Measurements from ENCODE around the gene BCL11A.
A peak's percentile ranks its signal among the peaks of the same experiment; 100 is the strongest.

BCL11A gene

DNA sequence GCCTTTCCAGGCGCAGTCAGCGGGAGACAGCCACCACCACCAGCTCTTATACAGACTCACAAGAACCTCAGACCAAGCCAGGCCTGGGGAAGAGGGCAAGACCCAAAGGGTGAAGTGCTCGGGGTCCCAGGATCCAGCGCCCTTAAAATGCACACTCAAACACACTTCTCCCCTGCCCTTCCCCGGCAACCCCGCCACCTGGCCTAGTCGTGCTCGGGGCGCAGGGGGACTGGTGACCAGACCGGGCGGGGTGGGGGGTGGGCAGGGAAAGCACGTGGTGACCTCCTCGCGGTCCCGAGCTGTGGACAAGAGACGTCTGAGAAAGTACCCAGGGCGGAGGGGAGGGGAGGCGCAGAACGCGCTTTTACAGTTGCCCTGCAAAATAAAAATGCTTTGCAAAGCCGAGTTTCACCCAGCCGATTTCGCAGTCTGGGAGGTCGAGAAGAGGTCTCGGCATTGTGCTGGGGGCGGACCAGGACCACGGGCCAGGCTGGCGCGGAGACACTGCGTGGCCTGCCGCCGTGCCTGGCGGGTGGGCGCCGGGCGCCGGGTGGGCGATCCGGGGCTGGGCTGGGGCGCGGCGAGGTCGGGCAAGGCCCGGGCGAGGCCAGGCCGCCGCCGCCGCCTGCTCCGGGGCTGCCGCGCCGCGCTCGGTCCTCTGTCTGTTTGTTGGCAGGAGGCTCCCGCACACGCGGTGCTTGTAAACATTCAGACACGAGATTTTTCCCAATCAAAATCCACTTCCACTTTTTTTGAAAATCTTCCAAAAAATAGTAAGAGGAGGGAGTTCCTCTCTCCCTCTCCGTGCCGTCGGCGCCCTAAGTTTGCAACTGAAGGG lies 2.0 kb downstream of the BCL11A start:
- H3K4me2 ChIP-seq (ENCODE audit: low read depth, low read length, poor library complexity, severe bottlenecking), result peak overlapping the region; percentile 100
- peaks cover 80% of the 10 kb centered on the region for H3K79me2 ChIP-seq (ENCODE audit: insufficient read depth, low read length)
- no peaks in the 10 kb centered on the region for H3K9me3 ChIP-seq (ENCODE audit: insufficient read depth, low read length)
- peaks cover 20% of the 10 kb centered on the region for H4K20me1 ChIP-seq (ENCODE audit: low read depth, low read length)
- H3K27ac ChIP-seq (ENCODE audit: low read depth, low read length), result peak overlapping the region; percentile 97
- TF ChIP-seq, protein P1, sequence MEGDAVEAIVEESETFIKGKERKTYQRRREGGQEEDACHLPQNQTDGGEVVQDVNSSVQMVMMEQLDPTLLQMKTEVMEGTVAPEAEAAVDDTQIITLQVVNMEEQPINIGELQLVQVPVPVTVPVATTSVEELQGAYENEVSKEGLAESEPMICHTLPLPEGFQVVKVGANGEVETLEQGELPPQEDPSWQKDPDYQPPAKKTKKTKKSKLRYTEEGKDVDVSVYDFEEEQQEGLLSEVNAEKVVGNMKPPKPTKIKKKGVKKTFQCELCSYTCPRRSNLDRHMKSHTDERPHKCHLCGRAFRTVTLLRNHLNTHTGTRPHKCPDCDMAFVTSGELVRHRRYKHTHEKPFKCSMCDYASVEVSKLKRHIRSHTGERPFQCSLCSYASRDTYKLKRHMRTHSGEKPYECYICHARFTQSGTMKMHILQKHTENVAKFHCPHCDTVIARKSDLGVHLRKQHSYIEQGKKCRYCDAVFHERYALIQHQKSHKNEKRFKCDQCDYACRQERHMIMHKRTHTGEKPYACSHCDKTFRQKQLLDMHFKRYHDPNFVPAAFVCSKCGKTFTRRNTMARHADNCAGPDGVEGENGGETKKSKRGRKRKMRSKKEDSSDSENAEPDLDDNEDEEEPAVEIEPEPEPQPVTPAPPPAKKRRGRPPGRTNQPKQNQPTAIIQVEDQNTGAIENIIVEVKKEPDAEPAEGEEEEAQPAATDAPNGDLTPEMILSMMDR (IDR thresholded peaks at IDR 0.05; ENCODE audit: insufficient read depth, low read length, poor library complexity, severe bottlenecking), result no peak
- H2AFZ ChIP-seq (ENCODE audit: low read depth, low read length, severe bottlenecking), result no peak overlapping the region
- H3F3A ChIP-seq (ENCODE audit: insufficient read depth), result peaks cover 31% of the 10 kb centered on the region
- H3K36me3 ChIP-seq (ENCODE audit: low read length), result peaks cover 6% of the 10 kb centered on the region
- peak overlapping the region; percentile 84 for H3K4me3 ChIP-seq (ENCODE audit: insufficient read depth, low read length, poor library complexity, severe bottlenecking)
- H3K9me2 ChIP-seq (replicated peaks; ENCODE audit: insufficient read depth, low read length), result no peaks in the 10 kb centered on the region
- peak overlapping the region; percentile 91 for H3K9ac ChIP-seq (ENCODE audit: low read length)
- no peaks in the 10 kb centered on the region for H3K27me3 ChIP-seq (ENCODE audit: low read length)

DNA sequence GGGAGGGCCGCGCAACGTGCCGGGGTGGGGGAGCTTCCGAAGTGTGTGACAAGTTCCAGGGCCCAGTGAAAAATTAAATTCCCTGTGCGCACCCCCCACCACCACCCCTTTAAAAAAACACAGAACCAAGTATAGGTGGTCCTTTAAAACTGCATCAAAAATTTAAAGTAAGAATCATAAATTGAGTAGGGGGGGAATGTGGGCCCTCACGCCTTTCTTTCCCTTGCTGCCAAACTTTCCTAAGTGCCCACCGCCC lies 2.5 kb downstream of the BCL11A start:
- H3K27me3 ChIP-seq (ENCODE audit: low read length), result no peaks in the 10 kb centered on the region
- no peaks in the 10 kb centered on the region for H3K9me2 ChIP-seq (replicated peaks; ENCODE audit: insufficient read depth, low read length)
- H3F3A ChIP-seq (ENCODE audit: insufficient read depth), result peaks cover 26% of the 10 kb centered on the region
- H3K4me3 ChIP-seq (ENCODE audit: insufficient read depth, low read length, poor library complexity, severe bottlenecking), result peak overlapping the region; percentile 84
- H3K79me2 ChIP-seq (ENCODE audit: insufficient read depth, low read length), result peaks cover 85% of the 10 kb centered on the region
- H3K36me3 ChIP-seq (ENCODE audit: low read length), result peaks cover 7% of the 10 kb centered on the region
- TF ChIP-seq, protein P1 (IDR thresholded peaks at IDR 0.05; ENCODE audit: insufficient read depth, low read length, poor library complexity, severe bottlenecking), result no peak
- TF ChIP-seq EZH2phosphoT487 (conservative IDR thresholded peaks at IDR 0.05; ENCODE audit: low read length), result no peak
- no peaks in the 10 kb centered on the region for H3K9me3 ChIP-seq (ENCODE audit: insufficient read depth, low read length)
- H4K20me1 ChIP-seq (ENCODE audit: low read depth, low read length), result peaks cover 20% of the 10 kb centered on the region
- peak overlapping the region; percentile 100 for H3K4me2 ChIP-seq (ENCODE audit: low read depth, low read length, poor library complexity, severe bottlenecking)
- H2AFZ ChIP-seq (ENCODE audit: low read depth, low read length, severe bottlenecking), result no peak overlapping the region
- H3K27ac ChIP-seq (ENCODE audit: low read depth, low read length), result peak overlapping the region; percentile 97
- peak overlapping the region; percentile 91 for H3K9ac ChIP-seq (ENCODE audit: low read length)

DNA sequence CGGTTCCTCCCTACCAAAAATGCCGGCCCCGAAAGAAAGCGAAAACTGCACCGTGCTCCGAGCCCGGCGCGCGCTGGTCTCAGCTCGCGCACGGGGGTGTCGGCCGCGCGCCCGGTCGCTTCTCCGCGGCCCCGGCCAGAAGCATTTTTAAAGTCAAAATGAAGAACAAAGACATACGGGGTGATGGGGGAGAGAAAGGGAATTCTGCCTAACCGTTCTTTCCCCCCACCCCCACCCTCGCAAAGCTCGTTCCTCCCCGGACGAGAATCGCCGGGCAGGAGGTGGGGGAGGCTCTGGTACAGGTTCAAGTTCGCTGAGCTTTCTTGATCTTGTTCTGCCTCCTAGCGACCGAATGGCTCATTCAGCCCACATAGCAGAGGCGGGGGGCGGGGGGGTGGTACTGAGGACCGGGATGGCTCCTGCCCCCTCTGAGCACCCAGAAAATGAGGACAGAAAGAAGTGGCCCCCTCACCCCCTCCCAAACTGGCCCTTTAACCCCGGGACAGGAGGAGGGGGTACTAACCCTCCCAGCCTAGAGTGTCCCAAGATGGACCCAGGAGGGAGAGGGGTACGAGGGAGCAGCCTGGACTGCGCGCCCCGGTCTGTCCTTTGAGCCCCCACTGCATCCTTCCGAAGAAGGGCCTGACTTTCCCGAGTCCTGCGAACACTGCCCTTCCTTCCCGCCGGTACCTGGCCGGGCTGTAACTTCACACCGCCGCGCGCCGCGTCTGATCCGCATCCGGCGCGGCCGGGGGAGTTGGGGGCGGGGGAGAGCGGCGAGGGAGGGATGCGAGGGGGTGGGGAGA lies 3.1 kb downstream of the BCL11A start:
- H3K9ac ChIP-seq (ENCODE audit: low read length), result peak overlapping the region; percentile 91
- H3K27ac ChIP-seq (ENCODE audit: low read depth, low read length), result peak overlapping the region; percentile 97
- peaks cover 26% of the 10 kb centered on the region for H3F3A ChIP-seq (ENCODE audit: insufficient read depth)
- H3K27me3 ChIP-seq (ENCODE audit: low read length), result no peaks in the 10 kb centered on the region
- H3K4me3 ChIP-seq (ENCODE audit: insufficient read depth, low read length, poor library complexity, severe bottlenecking), result peak overlapping the region; percentile 84
- peaks cover 90% of the 10 kb centered on the region for H3K79me2 ChIP-seq (ENCODE audit: insufficient read depth, low read length)
- no peak for TF ChIP-seq EZH2phosphoT487 (conservative IDR thresholded peaks at IDR 0.05; ENCODE audit: low read length)
- TF ChIP-seq, protein P1 (IDR thresholded peaks at IDR 0.05; ENCODE audit: insufficient read depth, low read length, poor library complexity, severe bottlenecking), result peak; percentile 94
- peak overlapping the region; percentile 100 for H3K4me2 ChIP-seq (ENCODE audit: low read depth, low read length, poor library complexity, severe bottlenecking)
- no peak overlapping the region for H2AFZ ChIP-seq (ENCODE audit: low read depth, low read length, severe bottlenecking)
- no peaks in the 10 kb centered on the region for H3K9me2 ChIP-seq (replicated peaks; ENCODE audit: insufficient read depth, low read length)
- peaks cover 13% of the 10 kb centered on the region for H3K36me3 ChIP-seq (ENCODE audit: low read length)
- H3K9me3 ChIP-seq (ENCODE audit: insufficient read depth, low read length), result no peaks in the 10 kb centered on the region
- peaks cover 24% of the 10 kb centered on the region for H4K20me1 ChIP-seq (ENCODE audit: low read depth, low read length)

Measured in SU-DHL-6 (cell line).